HepG2 (cell line): ENCODE measurements around the gene NPBWR2. TPM values are rescaled to one million over a fixed set of nuclear protein-coding genes. Genes with fewer than 3 reads are reported as not detected.

Source experiments
- CHCHD3 ChIP-seq: sonication (generic); formaldehyde crosslinking; IDR thresholded peaks from 2 replicates; pipeline ENCODE4 v1.8.0; 2022; ENCODE audit warnings: mild to moderate bottlenecking, missing genetic modification reagents, moderate library complexity
- ERF ChIP-seq: IDR thresholded peaks from 2 replicates; pipeline ENCODE4 v1.6.1; 2018; ENCODE audit warnings: missing biosample characterization, missing genetic modification reagents
- KAT8 ChIP-seq: IDR thresholded peaks from 2 replicates; pipeline ENCODE4 v1.6.1; 2016; ENCODE audit warnings: missing genetic modification reagents, missing compliant biosample characterization
- SPEN ChIP-seq: sonication (generic); formaldehyde crosslinking; IDR thresholded peaks from 2 replicates; pipeline ENCODE4 v1.5.1; 2020; ENCODE audit warnings: low read depth, mild to moderate bottlenecking, missing genetic modification reagents
- SSRP1 ChIP-seq: IDR thresholded peaks from 2 replicates; pipeline ENCODE4 v1.6.1; 2016; ENCODE audit warnings: control low read depth
- TGIF2 ChIP-seq: IDR thresholded peaks from 2 replicates; pipeline ENCODE4 v1.6.1; 2016; ENCODE audit warnings: control low read depth, missing compliant biosample characterization
- ZNF296 ChIP-seq: sonication (generic); formaldehyde crosslinking; conservative IDR thresholded peaks from 2 replicates; pipeline ENCODE4 v1.5.0; 2020; ENCODE audit warnings: mild to moderate bottlenecking, missing genetic modification reagents
- ZNF720 ChIP-seq: sonication (generic); formaldehyde crosslinking; IDR thresholded peaks from 2 replicates; pipeline ENCODE4 v1.4.0; 2020; ENCODE audit warnings: missing genetic modification reagents
- polyA plus RNA-seq, 8 experiments: library from polyadenylated mRNA; depleted of rRNA in 3 of 8; stranded (reverse) in 7 of 8; unstranded in 1 of 8; fragments of >200 nt; fragmentation: Illumina TruSeq in 4 of 8; extraction: Trizol in 4 of 8; gene quantifications; 2 replicates each; pipeline versions ENCODE4 v1.2.1 to v1.2.3, GENCODE V29; 2011 to 2016; ENCODE audit warnings: low read depth in 4 of 8, missing spikeins in 1 of 8, mixed read lengths in 1 of 8; ENCODE audit not compliant: insufficient read depth in 1 of 8
- total RNA-seq, 5 experiments: library from RNA; depleted of rRNA; stranded (reverse); fragments of >200 nt; fragmentation: Illumina TruSeq; extraction: Trizol; gene quantifications; 2 replicates each; pipeline ENCODE4 v1.2.3, GENCODE V29; 2016; ENCODE audit warnings: low read depth in 1 of 5
- TF ChIP-seq, protein P1 (sequence below): sonication (generic); formaldehyde crosslinking; IDR thresholded peaks from 2 replicates; pipeline ENCODE4 v1.5.0; 2020; ENCODE audit warnings: mild to moderate bottlenecking, missing genetic modification reagents, moderate library complexity
- TF ChIP-seq, protein P2 (sequence below): sonication (generic); formaldehyde crosslinking; IDR thresholded peaks from 2 replicates; pipeline ENCODE4 v1.9.0; 2021; ENCODE audit warnings: missing genetic modification reagents, mild to moderate bottlenecking, borderline replicate concordance
- TF ChIP-seq, protein P3 (sequence below): sonication (generic); formaldehyde crosslinking; IDR thresholded peaks from 2 replicates; pipeline ENCODE4 v1.4.0; 2020; ENCODE audit warnings: missing genetic modification reagents
- TF ChIP-seq, protein P4 (sequence below), 2 experiments: IDR thresholded peaks; 2 replicates each; pipeline ENCODE4 v1.6.1; 2011 to 2012; ENCODE audit warnings: low read length in 2 of 2, borderline replicate concordance in 1 of 2, low read depth in 1 of 2, mild to moderate bottlenecking in 1 of 2, moderate library complexity in 1 of 2
- TF ChIP-seq, protein P5 (sequence below): sonication (generic); formaldehyde crosslinking; IDR thresholded peaks from 2 replicates; pipeline ENCODE4 v1.8.1; 2022; ENCODE audit warnings: mild to moderate bottlenecking, missing genetic modification reagents
- TF ChIP-seq, protein P6 (sequence below): sonication (generic); formaldehyde crosslinking; IDR thresholded peaks from 2 replicates; pipeline ENCODE4 v1.4.0; 2020; ENCODE audit warnings: missing genetic modification reagents

Gene NPBWR2
- total and polyA plus RNA-seq, 2 of the 13 experiments (the other 11 are each of a cell fraction or from before 2014, with no cell fraction given): not detected

DNA sequence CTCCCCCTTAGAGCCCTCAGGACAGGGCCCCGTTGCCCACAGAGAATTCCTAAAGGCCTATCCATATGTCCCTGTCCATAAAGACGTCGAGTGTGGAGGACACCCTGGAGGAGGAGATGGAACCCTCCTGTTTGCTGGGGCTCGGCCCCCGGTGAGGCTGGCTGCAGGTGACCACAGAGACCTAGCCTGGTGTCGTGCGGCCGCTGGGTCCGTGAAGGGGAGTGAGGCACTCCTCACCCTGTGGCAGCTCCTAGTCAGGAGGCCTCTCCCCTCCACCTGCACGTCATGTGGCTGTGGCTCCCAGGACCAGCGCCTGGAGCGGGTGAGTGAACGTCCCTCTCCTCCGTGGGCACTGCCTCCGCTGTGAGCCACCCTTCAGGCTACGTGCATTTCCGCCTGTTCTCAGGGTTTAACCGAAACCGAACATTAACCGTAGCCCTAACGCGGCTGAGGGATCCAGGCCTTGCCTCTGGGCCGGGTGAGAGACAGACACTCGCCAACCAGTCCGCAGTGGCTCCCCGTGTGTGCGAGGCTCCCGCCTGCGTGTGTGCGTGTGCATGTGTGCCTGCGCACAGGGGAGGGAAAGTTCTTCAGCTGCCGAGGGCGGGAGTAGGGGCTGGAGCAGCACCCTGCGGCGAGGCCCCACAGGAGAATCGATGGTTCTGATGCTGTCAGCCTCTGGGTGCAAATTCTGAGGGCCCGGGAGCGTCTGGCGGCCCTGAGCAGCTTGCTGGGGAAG, 50.3 kb downstream of the NPBWR2 start (continued):
- TF ChIP-seq, protein P1, sequence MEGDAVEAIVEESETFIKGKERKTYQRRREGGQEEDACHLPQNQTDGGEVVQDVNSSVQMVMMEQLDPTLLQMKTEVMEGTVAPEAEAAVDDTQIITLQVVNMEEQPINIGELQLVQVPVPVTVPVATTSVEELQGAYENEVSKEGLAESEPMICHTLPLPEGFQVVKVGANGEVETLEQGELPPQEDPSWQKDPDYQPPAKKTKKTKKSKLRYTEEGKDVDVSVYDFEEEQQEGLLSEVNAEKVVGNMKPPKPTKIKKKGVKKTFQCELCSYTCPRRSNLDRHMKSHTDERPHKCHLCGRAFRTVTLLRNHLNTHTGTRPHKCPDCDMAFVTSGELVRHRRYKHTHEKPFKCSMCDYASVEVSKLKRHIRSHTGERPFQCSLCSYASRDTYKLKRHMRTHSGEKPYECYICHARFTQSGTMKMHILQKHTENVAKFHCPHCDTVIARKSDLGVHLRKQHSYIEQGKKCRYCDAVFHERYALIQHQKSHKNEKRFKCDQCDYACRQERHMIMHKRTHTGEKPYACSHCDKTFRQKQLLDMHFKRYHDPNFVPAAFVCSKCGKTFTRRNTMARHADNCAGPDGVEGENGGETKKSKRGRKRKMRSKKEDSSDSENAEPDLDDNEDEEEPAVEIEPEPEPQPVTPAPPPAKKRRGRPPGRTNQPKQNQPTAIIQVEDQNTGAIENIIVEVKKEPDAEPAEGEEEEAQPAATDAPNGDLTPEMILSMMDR (CRISPR knock-in tag): no peak
- TF ChIP-seq ZNF296 (CRISPR knock-in tag) (0 out of 2 replicates have a peak, but pooled peaks have one; percentile 43), SSRP1 (CRISPR knock-in tag) (no peak), CHCHD3 (CRISPR knock-in tag) (0 out of 2 replicates have a peak, but pooled peaks have one; percentile 4), TGIF2 (peak; percentile 59; the same call in 1 of the 2 replicates), ERF (no peak; the same call in 1 of the 2 replicates), ZNF720 (no peak; the same call in 1 of the 2 replicates), SPEN (CRISPR knock-in tag) (no peak; the same call in 1 of the 2 replicates), KAT8 (CRISPR knock-in tag) (no peak)
- TF ChIP-seq, protein P2, sequence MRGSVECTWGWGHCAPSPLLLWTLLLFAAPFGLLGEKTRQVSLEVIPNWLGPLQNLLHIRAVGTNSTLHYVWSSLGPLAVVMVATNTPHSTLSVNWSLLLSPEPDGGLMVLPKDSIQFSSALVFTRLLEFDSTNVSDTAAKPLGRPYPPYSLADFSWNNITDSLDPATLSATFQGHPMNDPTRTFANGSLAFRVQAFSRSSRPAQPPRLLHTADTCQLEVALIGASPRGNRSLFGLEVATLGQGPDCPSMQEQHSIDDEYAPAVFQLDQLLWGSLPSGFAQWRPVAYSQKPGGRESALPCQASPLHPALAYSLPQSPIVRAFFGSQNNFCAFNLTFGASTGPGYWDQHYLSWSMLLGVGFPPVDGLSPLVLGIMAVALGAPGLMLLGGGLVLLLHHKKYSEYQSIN: no peak
- TF ChIP-seq, protein P3, sequence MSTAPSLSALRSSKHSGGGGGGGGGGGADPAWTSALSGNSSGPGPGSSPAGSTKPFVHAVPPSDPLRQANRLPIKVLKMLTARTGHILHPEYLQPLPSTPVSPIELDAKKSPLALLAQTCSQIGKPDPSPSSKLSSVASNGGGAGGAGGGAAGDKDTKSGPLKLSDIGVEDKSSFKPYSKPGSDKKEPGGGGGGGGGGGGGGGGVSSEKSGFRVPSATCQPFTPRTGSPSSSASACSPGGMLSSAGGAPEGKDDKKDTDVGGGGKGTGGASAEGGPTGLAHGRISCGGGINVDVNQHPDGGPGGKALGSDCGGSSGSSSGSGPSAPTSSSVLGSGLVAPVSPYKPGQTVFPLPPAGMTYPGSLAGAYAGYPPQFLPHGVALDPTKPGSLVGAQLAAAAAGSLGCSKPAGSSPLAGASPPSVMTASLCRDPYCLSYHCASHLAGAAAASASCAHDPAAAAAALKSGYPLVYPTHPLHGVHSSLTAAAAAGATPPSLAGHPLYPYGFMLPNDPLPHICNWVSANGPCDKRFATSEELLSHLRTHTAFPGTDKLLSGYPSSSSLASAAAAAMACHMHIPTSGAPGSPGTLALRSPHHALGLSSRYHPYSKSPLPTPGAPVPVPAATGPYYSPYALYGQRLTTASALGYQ (CRISPR knock-in tag): no peak
- TF ChIP-seq, protein P4, sequence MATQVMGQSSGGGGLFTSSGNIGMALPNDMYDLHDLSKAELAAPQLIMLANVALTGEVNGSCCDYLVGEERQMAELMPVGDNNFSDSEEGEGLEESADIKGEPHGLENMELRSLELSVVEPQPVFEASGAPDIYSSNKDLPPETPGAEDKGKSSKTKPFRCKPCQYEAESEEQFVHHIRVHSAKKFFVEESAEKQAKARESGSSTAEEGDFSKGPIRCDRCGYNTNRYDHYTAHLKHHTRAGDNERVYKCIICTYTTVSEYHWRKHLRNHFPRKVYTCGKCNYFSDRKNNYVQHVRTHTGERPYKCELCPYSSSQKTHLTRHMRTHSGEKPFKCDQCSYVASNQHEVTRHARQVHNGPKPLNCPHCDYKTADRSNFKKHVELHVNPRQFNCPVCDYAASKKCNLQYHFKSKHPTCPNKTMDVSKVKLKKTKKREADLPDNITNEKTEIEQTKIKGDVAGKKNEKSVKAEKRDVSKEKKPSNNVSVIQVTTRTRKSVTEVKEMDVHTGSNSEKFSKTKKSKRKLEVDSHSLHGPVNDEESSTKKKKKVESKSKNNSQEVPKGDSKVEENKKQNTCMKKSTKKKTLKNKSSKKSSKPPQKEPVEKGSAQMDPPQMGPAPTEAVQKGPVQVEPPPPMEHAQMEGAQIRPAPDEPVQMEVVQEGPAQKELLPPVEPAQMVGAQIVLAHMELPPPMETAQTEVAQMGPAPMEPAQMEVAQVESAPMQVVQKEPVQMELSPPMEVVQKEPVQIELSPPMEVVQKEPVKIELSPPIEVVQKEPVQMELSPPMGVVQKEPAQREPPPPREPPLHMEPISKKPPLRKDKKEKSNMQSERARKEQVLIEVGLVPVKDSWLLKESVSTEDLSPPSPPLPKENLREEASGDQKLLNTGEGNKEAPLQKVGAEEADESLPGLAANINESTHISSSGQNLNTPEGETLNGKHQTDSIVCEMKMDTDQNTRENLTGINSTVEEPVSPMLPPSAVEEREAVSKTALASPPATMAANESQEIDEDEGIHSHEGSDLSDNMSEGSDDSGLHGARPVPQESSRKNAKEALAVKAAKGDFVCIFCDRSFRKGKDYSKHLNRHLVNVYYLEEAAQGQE (IDR thresholded peaks at IDR 0.05; ENCODE audit: borderline replicate concordance in 1 of 2, low read depth in 1 of 2, low read length in 2 of 2): no peak
- TF ChIP-seq, protein P5, sequence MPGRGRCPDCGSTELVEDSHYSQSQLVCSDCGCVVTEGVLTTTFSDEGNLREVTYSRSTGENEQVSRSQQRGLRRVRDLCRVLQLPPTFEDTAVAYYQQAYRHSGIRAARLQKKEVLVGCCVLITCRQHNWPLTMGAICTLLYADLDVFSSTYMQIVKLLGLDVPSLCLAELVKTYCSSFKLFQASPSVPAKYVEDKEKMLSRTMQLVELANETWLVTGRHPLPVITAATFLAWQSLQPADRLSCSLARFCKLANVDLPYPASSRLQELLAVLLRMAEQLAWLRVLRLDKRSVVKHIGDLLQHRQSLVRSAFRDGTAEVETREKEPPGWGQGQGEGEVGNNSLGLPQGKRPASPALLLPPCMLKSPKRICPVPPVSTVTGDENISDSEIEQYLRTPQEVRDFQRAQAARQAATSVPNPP (CRISPR knock-in tag): 0 out of 2 replicates have a peak, but pooled peaks have one; percentile 1
- TF ChIP-seq, protein P6, sequence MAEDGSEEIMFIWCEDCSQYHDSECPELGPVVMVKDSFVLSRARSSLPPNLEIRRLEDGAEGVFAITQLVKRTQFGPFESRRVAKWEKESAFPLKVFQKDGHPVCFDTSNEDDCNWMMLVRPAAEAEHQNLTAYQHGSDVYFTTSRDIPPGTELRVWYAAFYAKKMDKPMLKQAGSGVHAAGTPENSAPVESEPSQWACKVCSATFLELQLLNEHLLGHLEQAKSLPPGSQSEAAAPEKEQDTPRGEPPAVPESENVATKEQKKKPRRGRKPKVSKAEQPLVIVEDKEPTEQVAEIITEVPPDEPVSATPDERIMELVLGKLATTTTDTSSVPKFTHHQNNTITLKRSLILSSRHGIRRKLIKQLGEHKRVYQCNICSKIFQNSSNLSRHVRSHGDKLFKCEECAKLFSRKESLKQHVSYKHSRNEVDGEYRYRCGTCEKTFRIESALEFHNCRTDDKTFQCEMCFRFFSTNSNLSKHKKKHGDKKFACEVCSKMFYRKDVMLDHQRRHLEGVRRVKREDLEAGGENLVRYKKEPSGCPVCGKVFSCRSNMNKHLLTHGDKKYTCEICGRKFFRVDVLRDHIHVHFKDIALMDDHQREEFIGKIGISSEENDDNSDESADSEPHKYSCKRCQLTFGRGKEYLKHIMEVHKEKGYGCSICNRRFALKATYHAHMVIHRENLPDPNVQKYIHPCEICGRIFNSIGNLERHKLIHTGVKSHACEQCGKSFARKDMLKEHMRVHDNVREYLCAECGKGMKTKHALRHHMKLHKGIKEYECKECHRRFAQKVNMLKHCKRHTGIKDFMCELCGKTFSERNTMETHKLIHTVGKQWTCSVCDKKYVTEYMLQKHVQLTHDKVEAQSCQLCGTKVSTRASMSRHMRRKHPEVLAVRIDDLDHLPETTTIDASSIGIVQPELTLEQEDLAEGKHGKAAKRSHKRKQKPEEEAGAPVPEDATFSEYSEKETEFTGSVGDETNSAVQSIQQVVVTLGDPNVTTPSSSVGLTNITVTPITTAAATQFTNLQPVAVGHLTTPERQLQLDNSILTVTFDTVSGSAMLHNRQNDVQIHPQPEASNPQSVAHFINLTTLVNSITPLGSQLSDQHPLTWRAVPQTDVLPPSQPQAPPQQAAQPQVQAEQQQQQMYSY (CRISPR knock-in tag): no peak
